ENCODE data around the gene TBC1D16. TPM values are rescaled to one million over a fixed set of nuclear protein-coding genes. Genes with fewer than 3 reads are reported as not detected.

TBC1D16 gene, protein sequence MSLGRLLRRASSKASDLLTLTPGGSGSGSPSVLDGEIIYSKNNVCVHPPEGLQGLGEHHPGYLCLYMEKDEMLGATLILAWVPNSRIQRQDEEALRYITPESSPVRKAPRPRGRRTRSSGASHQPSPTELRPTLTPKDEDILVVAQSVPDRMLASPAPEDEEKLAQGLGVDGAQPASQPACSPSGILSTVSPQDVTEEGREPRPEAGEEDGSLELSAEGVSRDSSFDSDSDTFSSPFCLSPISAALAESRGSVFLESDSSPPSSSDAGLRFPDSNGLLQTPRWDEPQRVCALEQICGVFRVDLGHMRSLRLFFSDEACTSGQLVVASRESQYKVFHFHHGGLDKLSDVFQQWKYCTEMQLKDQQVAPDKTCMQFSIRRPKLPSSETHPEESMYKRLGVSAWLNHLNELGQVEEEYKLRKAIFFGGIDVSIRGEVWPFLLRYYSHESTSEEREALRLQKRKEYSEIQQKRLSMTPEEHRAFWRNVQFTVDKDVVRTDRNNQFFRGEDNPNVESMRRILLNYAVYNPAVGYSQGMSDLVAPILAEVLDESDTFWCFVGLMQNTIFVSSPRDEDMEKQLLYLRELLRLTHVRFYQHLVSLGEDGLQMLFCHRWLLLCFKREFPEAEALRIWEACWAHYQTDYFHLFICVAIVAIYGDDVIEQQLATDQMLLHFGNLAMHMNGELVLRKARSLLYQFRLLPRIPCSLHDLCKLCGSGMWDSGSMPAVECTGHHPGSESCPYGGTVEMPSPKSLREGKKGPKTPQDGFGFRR
- total RNA-seq, result 10 to 100 TPM; 10.9 to 23.4 (median 22.1) TPM
- long read RNA-seq, donor 1, full-length matches to known transcripts, result 1 of 22 reads
- long read RNA-seq, donor 1, partial matches to known transcripts, result 3 of 22 reads
- long read RNA-seq, donor 1, other reads (novel, unspliced or antisense), result 18 of 22 reads
- long read RNA-seq, donor 2, partial matches to known transcripts, result 1 of 3 reads
- long read RNA-seq, donor 2, other reads (novel, unspliced or antisense), result 2 of 3 reads

DNA sequence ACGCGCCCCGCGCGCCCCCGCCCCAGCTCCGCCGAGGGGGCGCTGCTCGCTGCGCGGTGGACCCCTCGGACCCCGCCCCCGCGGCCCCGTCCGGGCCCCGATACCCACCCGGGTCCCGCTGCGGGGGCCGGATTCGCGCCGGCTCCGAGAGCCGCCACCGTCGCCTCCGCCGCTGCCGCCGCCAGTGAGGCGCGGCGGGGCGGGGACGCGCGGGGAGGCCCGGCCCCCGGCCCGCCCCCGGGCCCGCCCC, at the start of gene TBC1D16:
TSS of gene TBC1D16 (minus strand) at position 186 of the 250 bp plus-strand sequence. CDS start 22,325 bp downstream, outside the sequence.
- ATAC-seq (no peak), DNase-seq (no peak)
- H3K4me1 ChIP-seq (ENCODE audit: low read depth), result peaks cover 11% of the 10 kb centered on the region
- peak within 1 kb of the TSS; percentile 61 for H3K4me3 ChIP-seq
- no peaks in the 10 kb centered on the region for H3K36me3 ChIP-seq (ENCODE audit: low read depth)
- intact Hi-C loops (cut with DNase I, micrococcal nuclease), result no loop called here
- TF ChIP-seq, protein P1, sequence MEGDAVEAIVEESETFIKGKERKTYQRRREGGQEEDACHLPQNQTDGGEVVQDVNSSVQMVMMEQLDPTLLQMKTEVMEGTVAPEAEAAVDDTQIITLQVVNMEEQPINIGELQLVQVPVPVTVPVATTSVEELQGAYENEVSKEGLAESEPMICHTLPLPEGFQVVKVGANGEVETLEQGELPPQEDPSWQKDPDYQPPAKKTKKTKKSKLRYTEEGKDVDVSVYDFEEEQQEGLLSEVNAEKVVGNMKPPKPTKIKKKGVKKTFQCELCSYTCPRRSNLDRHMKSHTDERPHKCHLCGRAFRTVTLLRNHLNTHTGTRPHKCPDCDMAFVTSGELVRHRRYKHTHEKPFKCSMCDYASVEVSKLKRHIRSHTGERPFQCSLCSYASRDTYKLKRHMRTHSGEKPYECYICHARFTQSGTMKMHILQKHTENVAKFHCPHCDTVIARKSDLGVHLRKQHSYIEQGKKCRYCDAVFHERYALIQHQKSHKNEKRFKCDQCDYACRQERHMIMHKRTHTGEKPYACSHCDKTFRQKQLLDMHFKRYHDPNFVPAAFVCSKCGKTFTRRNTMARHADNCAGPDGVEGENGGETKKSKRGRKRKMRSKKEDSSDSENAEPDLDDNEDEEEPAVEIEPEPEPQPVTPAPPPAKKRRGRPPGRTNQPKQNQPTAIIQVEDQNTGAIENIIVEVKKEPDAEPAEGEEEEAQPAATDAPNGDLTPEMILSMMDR (IDR thresholded peaks at IDR 0.05), result no peak
- H3K9me3 ChIP-seq, result no peaks in the 10 kb centered on the region

DNA sequence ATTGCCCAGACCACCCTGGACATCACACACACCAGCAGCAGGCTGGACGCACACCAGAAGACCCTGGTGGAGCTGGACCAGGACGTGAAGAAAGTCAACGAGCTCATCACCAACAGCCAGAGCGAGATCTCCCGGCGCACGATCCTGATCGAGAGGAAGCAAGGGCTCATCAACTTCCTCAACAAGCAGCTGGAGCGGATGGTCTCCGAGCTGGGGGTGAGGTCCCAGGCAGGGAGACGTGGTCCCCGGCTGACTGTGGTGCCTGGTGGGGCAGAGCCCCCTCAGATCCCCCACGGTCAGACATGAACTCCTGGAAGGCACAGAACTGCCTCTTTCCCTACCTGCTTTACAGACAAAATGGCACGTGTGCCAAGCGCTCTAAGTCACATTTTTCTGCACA, 49.1 kb upstream of the TBC1D16 start:
- no peaks in the 10 kb centered on the region for H3K9me3 ChIP-seq
- ATAC-seq (no peak), DNase-seq (no peak)
- H3K4me1 ChIP-seq (ENCODE audit: low read depth), result no peaks in the 10 kb centered on the region
- intact Hi-C loops (cut with DNase I, micrococcal nuclease), result loop anchor here in 1 of 2 donors (10.0 kb wide), 1 partner anchor 60 kb away; the partner anchor contains the start of gene EIF4A3
- H3K36me3 ChIP-seq (ENCODE audit: low read depth), result no peaks in the 10 kb centered on the region
- TF ChIP-seq, protein P1 (IDR thresholded peaks at IDR 0.05), result no peak
- H3K4me3 ChIP-seq, result no peak overlapping the region

DNA sequence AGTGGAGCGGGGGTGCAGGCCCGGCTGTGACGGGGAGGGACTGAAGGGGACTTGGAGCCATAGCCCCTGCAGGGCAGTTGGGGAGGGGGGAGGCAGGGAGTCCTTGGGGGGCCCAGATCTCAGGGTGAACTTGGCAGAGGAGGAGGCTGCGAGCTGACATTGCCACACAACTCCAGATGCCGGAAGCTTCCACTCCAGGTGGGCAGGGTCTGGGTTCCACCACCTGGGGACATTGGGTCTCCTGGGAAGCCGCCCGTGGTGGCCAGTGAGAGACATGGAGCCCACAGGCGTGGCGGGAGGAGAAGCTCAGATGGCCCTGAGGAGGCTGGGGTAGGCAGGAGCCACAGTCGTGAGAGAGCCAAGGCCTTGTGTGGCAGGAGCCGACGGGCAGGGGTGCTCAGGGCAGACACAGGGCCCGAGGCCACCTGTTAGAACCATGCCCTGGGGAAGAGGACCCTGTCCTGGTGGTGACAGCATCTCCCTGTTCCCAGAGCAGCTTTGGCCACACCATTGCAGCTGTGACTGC, 47.5 kb upstream of the TBC1D16 start:
- ATAC-seq, result no peak
- Histone ChIP-seq H3K9me3 (no peaks in the 10 kb centered on the region), H3K4me1 (ENCODE audit: low read depth) (no peaks in the 10 kb centered on the region), H3K36me3 (ENCODE audit: low read depth) (no peaks in the 10 kb centered on the region), H3K4me3 (no peak overlapping the region)
- no peak for DNase-seq
- intact Hi-C loops (cut with DNase I, micrococcal nuclease), result loop anchor here in 1 of 2 donors (10.0 kb wide), 1 partner anchor 62 kb away; the partner anchor contains the start of gene EIF4A3
- TF ChIP-seq, protein P1 (IDR thresholded peaks at IDR 0.05), result no peak

DNA sequence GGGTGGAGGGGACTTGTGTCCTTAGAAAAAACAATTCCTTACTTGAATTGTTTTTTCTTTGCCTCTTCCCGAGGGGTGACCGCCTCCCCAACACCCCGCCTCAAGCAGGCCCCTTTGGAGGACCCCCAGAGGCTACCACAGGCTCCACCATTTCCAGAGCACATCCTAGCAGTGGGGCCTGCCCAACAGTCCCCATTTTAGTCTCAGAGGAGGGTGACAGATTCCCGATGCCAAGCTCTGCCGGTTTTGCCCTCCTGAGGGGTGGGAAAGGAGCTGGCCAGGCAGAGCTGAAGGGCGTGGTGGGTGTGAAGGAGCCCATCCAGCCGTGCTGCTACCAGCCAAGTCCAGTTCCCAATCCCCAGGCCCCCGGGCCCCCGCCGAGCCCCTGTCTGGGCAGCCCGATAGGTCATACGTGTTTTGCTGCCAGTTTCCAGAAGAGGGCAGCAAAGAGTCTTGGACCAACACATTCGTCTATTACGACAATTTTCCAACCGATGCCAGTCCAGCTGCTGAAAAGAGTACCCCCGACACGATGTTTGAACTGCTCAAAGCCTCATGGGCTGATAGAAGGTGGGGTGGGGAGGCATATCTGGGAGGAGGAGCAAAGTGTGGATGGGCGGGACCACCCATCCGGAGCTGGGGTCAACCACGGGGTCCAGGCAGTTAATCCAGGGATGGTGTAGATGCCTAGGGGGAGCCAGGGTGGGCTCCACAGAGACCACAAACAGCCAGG, 46.9 kb upstream of the TBC1D16 start:
- H3K4me3 ChIP-seq, result no peak overlapping the region
- intact Hi-C loops (cut with DNase I, micrococcal nuclease), result loop anchor here in 1 of 2 donors (10.0 kb wide), 1 partner anchor 62 kb away; the partner anchor contains the start of gene EIF4A3

More for the DNA sequence above, 46.9 kb upstream of the TBC1D16 start:
- DNase-seq (peak in 2 of 3 donors; percentile 45 to 75), ATAC-seq (peak; percentile 76)
- TF ChIP-seq, protein P1 (IDR thresholded peaks at IDR 0.05), result peak; percentile 69
- Histone ChIP-seq H3K36me3 (ENCODE audit: low read depth) (no peaks in the 10 kb centered on the region), H3K4me1 (ENCODE audit: low read depth) (no peaks in the 10 kb centered on the region), H3K9me3 (no peaks in the 10 kb centered on the region)

Data from mucosa of descending colon (tissue), 3 donors.